Middle frontal gyrus (tissue), 1 donor: Measurements from ENCODE around the gene AKAP7.
"Not testable (repeated sequence)": the region's sequence is repeated elsewhere in the genome, so short reads cannot be mapped to it uniquely, and the experiment has no call there.

Source experiments
- DNase-seq: peaks from one replicate; pipeline ENCODE4 v3.0.0-alpha.2; 2015; ENCODE audit warnings: low spot score; ENCODE audit errors: extremely low spot score

AKAP7 gene

GRCh38 chr6:131135244-131136020 lies at the start of gene AKAP7:
TSS of gene AKAP7 (plus strand) at chr6:131135467. CDS start at chr6:131135764, 297 bp downstream.
- peak; percentile 56 for DNase-seq

- not testable (repeated sequence) for DNase-seq
Observed at GRCh38 chr6:131090339-131090738, 44.9 kb upstream of the AKAP7 start.

- not testable (repeated sequence) for DNase-seq
Observed at GRCh38 chr6:131091944-131092343, 43.3 kb upstream of the AKAP7 start.

- DNase-seq: no peak
Observed at GRCh38 chr6:131093334-131093733, 41.9 kb upstream of the AKAP7 start.

GRCh38 chr6:131096786-131097185 lies 38.5 kb upstream of the AKAP7 start:
- no peak for DNase-seq

- no peak for DNase-seq
Observed at GRCh38 chr6:131101911-131102680, 33.2 kb upstream of the AKAP7 start.

- no peak for DNase-seq
Observed at GRCh38 chr6:131103296-131103695, 32.0 kb upstream of the AKAP7 start.

- DNase-seq: no peak
Observed at GRCh38 chr6:131103901-131104300, 31.4 kb upstream of the AKAP7 start.

- no peak for DNase-seq
Observed at GRCh38 chr6:131107151-131107550, 28.1 kb upstream of the AKAP7 start.

GRCh38 chr6:131112249-131112648 lies 23.0 kb upstream of the AKAP7 start:
- DNase-seq: no peak

GRCh38 chr6:131115651-131116050 lies 19.6 kb upstream of the AKAP7 start:
- no peak for DNase-seq

- no peak for DNase-seq
Observed at GRCh38 chr6:131116321-131116720, 18.9 kb upstream of the AKAP7 start.

- peak; percentile 57 for DNase-seq
Observed at GRCh38 chr6:131116755-131117360, 18.4 kb upstream of the AKAP7 start.

GRCh38 chr6:131117878-131118277 lies 17.4 kb upstream of the AKAP7 start:
- DNase-seq: no peak

GRCh38 chr6:131122007-131122406 lies 13.3 kb upstream of the AKAP7 start:
- DNase-seq: no peak

GRCh38 chr6:131122516-131122915 lies 12.8 kb upstream of the AKAP7 start:
- DNase-seq: no peak

- DNase-seq: no peak
Observed at GRCh38 chr6:131124336-131125071, 10.8 kb upstream of the AKAP7 start.

- DNase-seq: no peak
Observed at GRCh38 chr6:131125431-131125830, 9.8 kb upstream of the AKAP7 start.

- DNase-seq: no peak
Observed at GRCh38 chr6:131129689-131130553, 5.3 kb upstream of the AKAP7 start.

- no peak for DNase-seq
Observed at GRCh38 chr6:131130554-131130940, 4.7 kb upstream of the AKAP7 start.

- no peak for DNase-seq
Observed at GRCh38 chr6:131132360-131132759, 2.9 kb upstream of the AKAP7 start.
